Measurements from ENCODE around the gene AIPL1. TPM values are rescaled to one million over a fixed set of nuclear protein-coding genes. Genes with fewer than 3 reads are reported as not detected.

Gene AIPL1
- polyA plus RNA-seq, 1 donor (not counting 4 experiments of a cell fraction or from before 2014, with no cell fraction given), result not detected

GRCh38 chr17:6453279-6454024 lies 18.5 kb upstream of the AIPL1 start:
- no peak overlapping the region for H3K9ac ChIP-seq (ENCODE audit: control insufficient read depth, extremely low read depth, insufficient read depth, low read length)
- no peaks in the 10 kb centered on the region for H3K79me2 ChIP-seq (ENCODE audit: control insufficient read depth, insufficient read depth, low read length)
- no peak overlapping the region for H3K27ac ChIP-seq (ENCODE audit: control insufficient read depth, insufficient read depth, low read length)
- H2AFZ ChIP-seq (ENCODE audit: control insufficient read depth, low read length), result no peak overlapping the region
- dilution Hi-C loops (cut with MboI; ENCODE audit: extremely low pct_ligation_motif_present, low sequenced_read_pairs), result no loop called here
- peaks cover 3 to 11% of the 10 kb centered on the region in 2 experiments for H3K36me3 ChIP-seq (ENCODE audit: control insufficient read depth in 2 of 2, extremely low read depth in 1 of 2, insufficient read depth in 2 of 2, low read length in 2 of 2)
- no peaks in the 10 kb centered on the region for H4K20me1 ChIP-seq (ENCODE audit: control insufficient read depth, extremely low read depth, insufficient read depth, low read length)
- H3K4me3 ChIP-seq (ENCODE audit: control insufficient read depth in 2 of 3, extremely low read depth in 1 of 3, insufficient read depth in 2 of 3, low read depth in 1 of 3, low read length in 3 of 3), result no peak overlapping the region
- H3K4me1 ChIP-seq (ENCODE audit: control insufficient read depth, extremely low read depth, insufficient read depth, low read length), result peaks cover 3% of the 10 kb centered on the region
- no peaks in the 10 kb centered on the region for H3K9me3 ChIP-seq (ENCODE audit: control insufficient read depth, low read depth, low read length)
- no peak overlapping the region for H3K4me2 ChIP-seq (ENCODE audit: control insufficient read depth, extremely low read depth, insufficient read depth, low read depth, low read length)
- no peak for TF ChIP-seq EZH2 (IDR thresholded peaks at IDR 0.05; ENCODE audit: low read length)
- no peak for TF ChIP-seq CTCF (optimal IDR thresholded peaks at IDR 0.05 in 1 of 3, IDR thresholded peaks at IDR 0.05 in 1 of 3, conservative IDR thresholded peaks at IDR 0.05 in 1 of 3; ENCODE audit: extremely low read depth in 1 of 3, insufficient read depth in 2 of 3, low read length in 3 of 3)
- H3K27me3 ChIP-seq (ENCODE audit: control insufficient read depth, extremely low read depth, insufficient read depth, low read length), result no peaks in the 10 kb centered on the region
- H3K9me1 ChIP-seq (ENCODE audit: control insufficient read depth, extremely low read depth, insufficient read depth, low read length), result no peaks in the 10 kb centered on the region
- no peak for FAIRE-seq
- no peak for DNase-seq (ENCODE audit: low read depth, low spot score)

- Histone ChIP-seq H2AFZ (ENCODE audit: control insufficient read depth, low read length) (no peak overlapping the region), H3K27me3 (ENCODE audit: control insufficient read depth, extremely low read depth, insufficient read depth, low read length) (no peaks in the 10 kb centered on the region), H3K9me3 (ENCODE audit: control insufficient read depth, low read depth, low read length) (no peaks in the 10 kb centered on the region), H3K9me1 (ENCODE audit: control insufficient read depth, extremely low read depth, insufficient read depth, low read length) (no peaks in the 10 kb centered on the region), H4K20me1 (ENCODE audit: control insufficient read depth, extremely low read depth, insufficient read depth, low read length) (no peaks in the 10 kb centered on the region), H3K4me2 (ENCODE audit: control insufficient read depth, extremely low read depth, insufficient read depth, low read depth, low read length) (no peak overlapping the region), H3K27ac (ENCODE audit: control insufficient read depth, insufficient read depth, low read length) (no peak overlapping the region), H3K9ac (ENCODE audit: control insufficient read depth, extremely low read depth, insufficient read depth, low read length) (no peak overlapping the region), H3K4me1 (ENCODE audit: control insufficient read depth, extremely low read depth, insufficient read depth, low read length) (peaks cover 3% of the 10 kb centered on the region), H3K79me2 (ENCODE audit: control insufficient read depth, insufficient read depth, low read length) (no peaks in the 10 kb centered on the region), H3K4me3 (ENCODE audit: control insufficient read depth in 2 of 3, extremely low read depth in 1 of 3, insufficient read depth in 2 of 3, low read depth in 1 of 3, low read length in 3 of 3) (no peak overlapping the region), H3K36me3 (ENCODE audit: control insufficient read depth in 2 of 2, extremely low read depth in 1 of 2, insufficient read depth in 2 of 2, low read length in 2 of 2) (peaks cover 3 to 12% of the 10 kb centered on the region in 2 experiments)
- no peak for DNase-seq (ENCODE audit: low read depth, low spot score)
- dilution Hi-C loops (cut with MboI; ENCODE audit: extremely low pct_ligation_motif_present, low sequenced_read_pairs), result no loop called here
- FAIRE-seq, result no peak
- TF ChIP-seq CTCF (optimal IDR thresholded peaks at IDR 0.05 in 1 of 3, IDR thresholded peaks at IDR 0.05 in 1 of 3, conservative IDR thresholded peaks at IDR 0.05 in 1 of 3; ENCODE audit: extremely low read depth in 1 of 3, insufficient read depth in 2 of 3, low read length in 3 of 3), result no peak
- TF ChIP-seq EZH2 (IDR thresholded peaks at IDR 0.05; ENCODE audit: low read length), result no peak
Measured at GRCh38 chr17:6452471-6453266, 17.7 kb upstream of the AIPL1 start.
